Epithelial cell of esophagus (primary cell): ENCODE measurements around the gene AP5Z1.
A peak's percentile ranks its signal among the peaks of the same experiment; 100 is the strongest.

Experiments used
- DNase-seq: peaks from one replicate; pipeline ENCODE4 v3.0.0; 2010; ENCODE audit warnings: low read depth
- H3K4me3 ChIP-seq: 2 replicates; pipeline ENCODE4 v1.5.1; 2011; ENCODE audit warnings: mild to moderate bottlenecking, low read length, control low read depth
- CTCF ChIP-seq: IDR thresholded peaks from 2 replicates; pipeline ENCODE4 v1.5.1; 2011; ENCODE audit warnings: low read depth, mild to moderate bottlenecking, low read length, control low read depth, inconsistent platforms; ENCODE audit not compliant: insufficient read depth; ENCODE audit errors: missing control alignments

AP5Z1 gene

GRCh38 chr7:4751398-4751947 is 23.9 kb upstream of the AP5Z1 start:
- H3K4me3 ChIP-seq, result no peak overlapping the region
- no peak for TF ChIP-seq CTCF
- DNase-seq, result no peak

- H3K4me3 ChIP-seq, result no peak overlapping the region
- DNase-seq, result peak; percentile 82
- TF ChIP-seq CTCF, result peak; percentile 87
Measured at GRCh38 chr7:4753598-4754432, 21.6 kb upstream of the AP5Z1 start.

- no peak overlapping the region for H3K4me3 ChIP-seq
- TF ChIP-seq CTCF, result no peak
- DNase-seq, result no peak
Measured at GRCh38 chr7:4754433-4755010, 20.9 kb upstream of the AP5Z1 start.

GRCh38 chr7:4755045-4755444 is 20.4 kb upstream of the AP5Z1 start:
- no peak overlapping the region for H3K4me3 ChIP-seq
- TF ChIP-seq CTCF, result no peak
- no peak for DNase-seq

- TF ChIP-seq CTCF, result no peak
- H3K4me3 ChIP-seq, result no peak overlapping the region
- DNase-seq, result no peak
Measured at GRCh38 chr7:4758111-4758510, 17.3 kb upstream of the AP5Z1 start.

GRCh38 chr7:4758791-4759190 is 16.6 kb upstream of the AP5Z1 start:
- DNase-seq, result no peak
- TF ChIP-seq CTCF, result no peak
- H3K4me3 ChIP-seq, result no peak overlapping the region
